Nephron progenitor cell (in vitro differentiated cells): Measurements from ENCODE around the gene TET3.

Source experiments
- DNase-seq: peaks from one replicate; pipeline ENCODE4 v3.0.0; 2021
- H3K27ac Mint-ChIP-seq: 2 replicates; pipeline ENCODE4 v1.8.0; 2021; ENCODE audit warnings: mild to moderate bottlenecking, moderate library complexity, mixed read lengths
- H3K27me3 Mint-ChIP-seq: 2 replicates; pipeline ENCODE4 v1.8.0; 2021; ENCODE audit warnings: mild to moderate bottlenecking, low read depth, mixed read lengths; ENCODE audit not compliant: poor library complexity
- H3K36me3 Mint-ChIP-seq: 2 replicates; pipeline ENCODE4 v1.8.0; 2021; ENCODE audit warnings: low read depth, mixed read lengths
- H3K4me1 Mint-ChIP-seq: 2 replicates; pipeline ENCODE4 v1.8.0; 2021; ENCODE audit warnings: mixed read lengths
- H3K4me3 Mint-ChIP-seq: 2 replicates; pipeline ENCODE4 v1.8.0; 2021; ENCODE audit warnings: mild to moderate bottlenecking, moderate library complexity, mixed read lengths
- H3K9me3 Mint-ChIP-seq: 2 replicates; pipeline ENCODE4 v1.8.0; 2021; ENCODE audit warnings: mild to moderate bottlenecking, moderate library complexity, mixed read lengths
- TF ChIP-seq, protein P1 (sequence below): fragments of 200-600 bp; sonication (generic); IDR thresholded peaks from 2 replicates; pipeline ENCODE4 v1.5.0; 2021; ENCODE audit warnings: antibody characterized with exemption

TET3 gene

DNA sequence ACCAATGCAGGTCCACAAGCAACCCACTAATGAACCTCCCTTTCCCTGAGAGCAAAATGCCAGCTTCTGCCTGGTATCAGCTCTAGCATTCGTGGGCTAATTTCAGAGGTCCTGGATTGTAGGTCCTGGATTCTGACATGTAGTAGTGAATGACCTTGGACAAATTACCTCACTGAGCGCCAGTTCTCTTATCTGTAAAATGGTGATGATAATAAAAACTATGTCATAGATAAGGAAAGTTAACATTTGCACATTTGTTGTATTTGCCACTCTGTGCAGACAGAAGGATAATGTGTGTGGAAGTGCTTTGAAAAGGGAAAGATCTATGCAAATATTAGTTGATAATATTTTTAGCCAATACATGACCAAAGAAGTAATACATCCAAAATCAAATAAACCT is 4.1 kb upstream of the TET3 start:
- peaks cover 48% of the 10 kb centered on the region for H3K4me1 Mint-ChIP-seq
- peak overlapping the region; percentile 82 for H3K4me3 Mint-ChIP-seq
- no peaks in the 10 kb centered on the region for H3K9me3 Mint-ChIP-seq
- H3K36me3 Mint-ChIP-seq = no peaks in the 10 kb centered on the region
- DNase-seq = no peak
- TF ChIP-seq, protein P1, sequence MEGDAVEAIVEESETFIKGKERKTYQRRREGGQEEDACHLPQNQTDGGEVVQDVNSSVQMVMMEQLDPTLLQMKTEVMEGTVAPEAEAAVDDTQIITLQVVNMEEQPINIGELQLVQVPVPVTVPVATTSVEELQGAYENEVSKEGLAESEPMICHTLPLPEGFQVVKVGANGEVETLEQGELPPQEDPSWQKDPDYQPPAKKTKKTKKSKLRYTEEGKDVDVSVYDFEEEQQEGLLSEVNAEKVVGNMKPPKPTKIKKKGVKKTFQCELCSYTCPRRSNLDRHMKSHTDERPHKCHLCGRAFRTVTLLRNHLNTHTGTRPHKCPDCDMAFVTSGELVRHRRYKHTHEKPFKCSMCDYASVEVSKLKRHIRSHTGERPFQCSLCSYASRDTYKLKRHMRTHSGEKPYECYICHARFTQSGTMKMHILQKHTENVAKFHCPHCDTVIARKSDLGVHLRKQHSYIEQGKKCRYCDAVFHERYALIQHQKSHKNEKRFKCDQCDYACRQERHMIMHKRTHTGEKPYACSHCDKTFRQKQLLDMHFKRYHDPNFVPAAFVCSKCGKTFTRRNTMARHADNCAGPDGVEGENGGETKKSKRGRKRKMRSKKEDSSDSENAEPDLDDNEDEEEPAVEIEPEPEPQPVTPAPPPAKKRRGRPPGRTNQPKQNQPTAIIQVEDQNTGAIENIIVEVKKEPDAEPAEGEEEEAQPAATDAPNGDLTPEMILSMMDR = no peak
- H3K27me3 Mint-ChIP-seq = peaks cover 61% of the 10 kb centered on the region
- no peak overlapping the region for H3K27ac Mint-ChIP-seq

- DNase-seq = peak; percentile 62
- peaks cover 58% of the 10 kb centered on the region for H3K27me3 Mint-ChIP-seq
- H3K9me3 Mint-ChIP-seq = no peaks in the 10 kb centered on the region
- H3K36me3 Mint-ChIP-seq = peaks cover 2% of the 10 kb centered on the region
- peaks cover 56% of the 10 kb centered on the region for H3K4me1 Mint-ChIP-seq
- peak overlapping the region; percentile 82 for H3K4me3 Mint-ChIP-seq
- H3K27ac Mint-ChIP-seq = no peak overlapping the region
- TF ChIP-seq, protein P1 = no peak
Observed at GRCh38 chr2:73981081-73982001, 3.4 kb upstream of the TET3 start.

DNA sequence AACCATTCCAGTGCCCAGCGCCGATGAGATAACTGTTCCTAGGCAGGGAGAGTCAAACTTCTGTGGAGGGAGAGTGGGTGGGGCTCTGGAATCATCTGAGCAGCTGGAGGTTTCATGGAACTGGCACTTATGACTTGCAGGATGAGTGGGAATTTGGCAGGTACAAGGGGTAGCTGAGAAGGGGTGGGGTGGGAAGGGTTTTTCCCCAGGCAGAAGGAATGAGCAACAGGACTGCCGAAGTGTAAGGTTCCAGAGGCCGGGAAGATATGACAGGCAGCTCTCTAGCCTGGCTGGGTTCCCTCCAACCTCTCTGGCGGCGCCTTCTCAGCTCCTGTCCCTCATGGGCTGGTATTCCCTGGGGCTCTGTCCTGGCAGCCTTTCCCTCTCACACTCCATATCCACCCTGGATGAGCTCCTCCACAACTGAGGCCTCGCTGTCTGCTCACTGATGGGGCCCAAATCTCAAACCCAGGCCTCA is 2.5 kb upstream of the TET3 start:
- H3K4me1 Mint-ChIP-seq = peaks cover 64% of the 10 kb centered on the region
- H3K9me3 Mint-ChIP-seq = no peaks in the 10 kb centered on the region
- H3K4me3 Mint-ChIP-seq = peak overlapping the region; percentile 82
- peaks cover 8% of the 10 kb centered on the region for H3K36me3 Mint-ChIP-seq
- H3K27ac Mint-ChIP-seq = no peak overlapping the region
- TF ChIP-seq, protein P1 = no peak
- no peak for DNase-seq
- peaks cover 50% of the 10 kb centered on the region for H3K27me3 Mint-ChIP-seq

DNA sequence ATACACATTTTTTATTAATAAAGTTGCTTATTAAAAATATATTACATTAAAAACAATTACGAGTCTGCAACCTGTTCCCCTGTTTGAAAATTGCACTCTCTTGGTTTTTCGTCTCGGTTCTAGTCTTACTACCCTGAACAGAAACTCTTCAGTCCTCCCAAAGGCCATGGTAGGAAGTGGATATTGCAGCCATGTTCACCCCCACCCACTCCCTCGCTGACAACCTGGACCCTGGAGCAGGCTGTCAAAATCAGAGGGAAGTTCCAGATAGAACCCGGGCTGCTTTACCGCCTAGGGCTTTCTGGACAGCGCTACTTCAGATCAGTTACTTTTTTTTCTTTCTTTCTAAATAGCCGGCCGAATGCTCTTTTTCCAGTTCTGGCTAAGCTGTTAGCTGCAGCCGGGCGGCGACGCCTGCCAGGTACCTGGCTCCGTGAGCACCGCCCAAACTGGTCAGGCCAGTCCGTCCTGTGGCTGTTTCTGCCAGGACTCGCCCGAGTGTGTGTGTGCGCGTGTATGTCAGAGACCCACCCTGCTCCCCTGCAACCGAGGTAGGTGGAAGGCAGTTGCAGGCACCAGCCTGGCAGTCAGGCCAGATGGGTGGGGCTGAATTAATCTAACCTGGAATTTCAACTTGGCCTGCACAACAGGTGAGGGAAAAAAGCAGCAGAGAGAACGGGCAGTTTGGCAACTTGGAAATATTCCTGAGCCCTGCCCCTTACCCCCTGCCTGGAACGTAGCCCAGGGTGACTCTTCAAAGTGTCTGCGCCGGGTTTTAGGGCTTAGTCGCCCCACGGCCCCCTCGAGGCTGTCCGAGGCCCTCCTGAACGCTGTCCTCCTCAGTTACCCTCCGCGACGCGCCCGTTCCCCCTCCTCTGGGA is 1.1 kb upstream of the TET3 start:
- Mint-ChIP-seq H3K27me3 (peaks cover 44% of the 10 kb centered on the region), H3K4me3 (peak overlapping the region; percentile 86), H3K9me3 (no peaks in the 10 kb centered on the region), H3K36me3 (peaks cover 11% of the 10 kb centered on the region), H3K27ac (peak overlapping the region; percentile 44), H3K4me1 (peaks cover 78% of the 10 kb centered on the region)
- DNase-seq = peak; percentile 31
- TF ChIP-seq, protein P1 = no peak

DNA sequence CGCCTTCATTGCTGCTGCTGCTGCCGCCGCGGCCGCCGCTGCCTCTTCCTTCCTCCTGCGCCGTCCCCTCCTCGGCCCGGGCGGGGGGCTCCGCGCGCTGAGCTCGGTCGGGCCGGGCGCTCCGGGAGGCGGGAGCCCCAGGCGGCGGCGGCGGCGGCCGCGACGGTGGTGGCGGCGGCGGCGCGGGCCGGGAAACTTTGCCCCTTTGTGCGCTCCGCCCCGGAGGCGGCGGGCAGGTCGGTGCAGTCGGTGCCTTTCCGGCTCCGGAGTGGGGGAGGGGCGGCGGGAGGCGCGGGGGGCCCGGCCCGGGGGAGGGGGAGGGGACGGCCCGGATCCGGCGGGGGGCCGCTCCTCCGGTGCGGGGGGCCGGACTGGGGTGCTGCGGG is 205 bp downstream of the TET3 start:
- peaks cover 21% of the 10 kb centered on the region for H3K36me3 Mint-ChIP-seq
- DNase-seq = peak; percentile 75
- no peak overlapping the region for H3K27ac Mint-ChIP-seq
- no peaks in the 10 kb centered on the region for H3K9me3 Mint-ChIP-seq
- peaks cover 32% of the 10 kb centered on the region for H3K27me3 Mint-ChIP-seq
- TF ChIP-seq, protein P1 = no peak
- H3K4me1 Mint-ChIP-seq = peaks cover 78% of the 10 kb centered on the region
- H3K4me3 Mint-ChIP-seq = no peak overlapping the region
